Hepatic stellate cell (primary cell): ENCODE results near the gene STAG3.
"Not testable (repeated sequence)": the region's sequence is repeated elsewhere in the genome, so short reads cannot be mapped to it uniquely, and the experiment has no call there.

Experiments used
- DNase-seq: peaks from one replicate; pipeline ENCODE4 v3.0.0; 2011; ENCODE audit warnings: low spot score

The STAG3 gene

DNA sequence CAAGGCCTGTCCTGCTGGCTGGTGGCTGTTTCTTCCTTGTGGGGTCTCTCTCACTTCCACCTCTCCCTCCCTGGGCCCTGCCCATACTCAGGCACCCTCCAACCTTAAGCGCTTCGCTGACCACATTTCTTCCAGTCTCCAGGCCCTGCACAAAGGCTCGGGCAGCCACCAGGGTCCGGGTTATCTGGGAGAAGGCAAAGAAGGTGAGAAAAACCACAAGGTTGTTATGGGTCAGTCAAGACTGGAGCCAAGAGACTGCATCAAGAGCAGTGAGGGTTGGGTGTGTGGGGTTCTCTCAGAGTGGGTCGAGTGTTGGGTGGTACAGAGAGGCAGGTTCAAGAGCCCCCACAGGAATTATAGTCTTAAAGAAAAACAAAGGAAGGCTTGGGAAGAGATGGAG, 3.1 kb upstream of the STAG3 start:
- no peak for DNase-seq

DNA sequence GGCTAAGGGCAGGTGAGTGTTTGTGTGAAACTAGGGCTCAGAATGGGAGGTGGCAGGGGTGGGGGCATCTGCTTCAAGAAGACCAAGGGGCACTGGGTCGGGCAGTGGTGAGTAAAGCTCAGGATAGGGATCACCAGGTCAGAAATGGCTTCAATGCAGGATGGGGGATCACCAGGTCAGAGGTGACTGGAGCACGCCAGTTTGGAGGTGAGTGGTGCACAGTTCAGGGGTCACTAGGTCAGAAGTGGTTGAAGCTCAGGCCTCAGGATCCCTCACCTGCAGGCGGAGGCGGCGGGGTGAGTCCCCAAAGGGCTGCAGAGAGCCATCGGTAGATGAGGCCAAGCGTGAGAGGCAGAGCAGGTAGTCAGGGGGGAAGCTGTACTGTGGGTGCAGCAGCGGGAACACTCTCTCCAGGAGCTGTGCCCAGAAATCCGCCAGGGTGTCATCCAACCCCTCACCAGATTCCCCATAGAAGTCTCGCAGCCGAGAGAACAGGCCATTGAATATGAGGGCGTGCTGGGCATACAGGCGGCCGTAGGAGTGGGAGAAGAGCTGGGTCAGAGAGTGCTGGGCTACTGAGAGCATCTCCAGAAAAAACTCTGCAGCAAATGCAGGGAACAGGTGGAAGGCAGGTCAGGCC, 2.3 kb upstream of the STAG3 start:
- no peak for DNase-seq

DNA sequence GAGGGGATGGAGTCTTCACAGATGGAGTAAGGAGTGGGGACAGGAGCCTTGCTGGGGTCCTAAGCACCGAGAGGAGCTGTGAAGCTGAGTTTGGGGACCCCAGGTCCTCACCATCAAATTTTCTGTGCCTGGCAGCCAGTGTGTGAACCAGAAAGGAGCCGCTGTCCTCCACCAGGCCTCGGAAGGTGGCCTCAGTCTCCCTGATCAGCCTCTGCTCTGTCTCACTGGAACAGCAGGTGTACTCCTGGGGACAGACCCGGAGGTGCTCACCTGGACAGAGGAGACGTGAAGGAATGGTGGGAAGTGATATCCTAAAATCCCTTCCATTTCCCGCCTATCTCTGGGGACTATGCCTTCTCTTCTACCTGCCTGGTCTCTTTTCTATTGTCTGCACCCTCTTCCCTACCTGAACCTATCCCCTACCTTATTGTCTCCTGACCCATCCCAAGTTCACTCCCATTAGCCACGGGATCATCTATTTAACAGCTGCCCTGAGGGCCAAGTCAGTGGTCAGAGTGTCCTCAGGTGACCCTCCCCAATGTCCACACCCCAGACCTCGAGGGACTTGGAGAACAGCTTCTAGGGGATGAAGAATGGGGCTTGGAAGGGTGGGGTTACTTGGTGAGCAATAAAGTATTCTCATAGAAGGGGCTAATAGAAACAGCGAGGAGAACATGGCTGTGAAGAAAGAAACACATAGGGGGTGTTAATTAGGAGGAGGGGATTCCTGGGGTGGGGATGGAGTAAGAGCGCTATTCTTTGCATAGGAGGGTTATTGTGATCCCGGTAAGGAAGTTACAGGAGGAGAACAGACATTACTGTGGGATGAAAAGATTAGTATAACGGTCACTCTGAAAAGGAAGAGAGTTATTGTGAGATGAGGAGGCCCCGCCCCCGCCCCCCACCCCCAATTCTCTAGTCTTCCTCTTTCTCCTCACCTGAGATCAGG, 1.3 kb upstream of the STAG3 start:
- DNase-seq: no peak

DNA sequence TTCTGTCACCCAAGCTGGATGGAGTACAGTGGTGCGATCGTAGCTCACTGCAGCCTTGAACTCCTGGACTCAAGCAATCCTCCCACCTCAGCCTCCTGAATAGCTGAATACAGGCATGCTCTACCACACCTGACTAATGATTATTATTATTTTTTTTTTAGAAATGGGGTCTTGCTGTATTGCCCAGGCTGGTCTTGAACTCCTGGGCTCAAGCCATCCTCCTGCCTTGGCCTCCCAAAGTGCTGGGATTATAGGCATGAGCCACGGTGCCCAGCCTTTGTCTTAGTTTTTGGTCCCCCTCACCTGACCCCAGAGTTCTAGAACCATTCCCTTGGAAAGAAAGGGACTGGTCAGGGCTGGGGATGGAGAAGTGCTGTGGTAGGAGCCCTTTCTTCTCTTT, 2.4 kb downstream of the STAG3 start:
- DNase-seq: not testable (repeated sequence)

DNA sequence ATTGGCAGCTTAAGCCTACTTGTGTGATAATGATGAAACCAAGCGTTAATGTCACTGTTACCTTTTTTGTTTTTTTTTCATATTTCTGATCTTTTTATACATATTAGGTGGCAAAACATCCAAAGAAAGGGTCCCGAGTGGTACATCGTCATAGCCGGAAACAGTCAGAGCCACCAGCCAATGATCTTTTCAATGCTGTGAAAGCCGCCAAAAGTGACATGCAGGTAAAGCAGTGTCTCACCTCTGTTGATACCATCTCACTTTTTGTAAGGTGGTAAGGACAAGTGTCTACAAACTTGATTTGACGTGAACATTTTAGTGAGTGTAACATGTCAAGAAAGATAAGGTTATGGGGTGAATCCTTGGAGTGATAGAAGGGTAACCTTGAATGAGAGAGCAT, 4.9 kb downstream of the STAG3 start:
- not testable (repeated sequence) for DNase-seq

GRCh38 chr7:100183090-100183489, 5.4 kb downstream of the STAG3 start:
- DNase-seq: not testable (repeated sequence)

- no peak for DNase-seq
These were observed 8.0 kb downstream of the STAG3 start for GRCh38 chr7:100185726-100186125.

GRCh38 chr7:100189061-100189460, 11.3 kb downstream of the STAG3 start:
- DNase-seq: no peak

GRCh38 chr7:100190048-100190711, 12.5 kb downstream of the STAG3 start:
- no peak for DNase-seq

DNA sequence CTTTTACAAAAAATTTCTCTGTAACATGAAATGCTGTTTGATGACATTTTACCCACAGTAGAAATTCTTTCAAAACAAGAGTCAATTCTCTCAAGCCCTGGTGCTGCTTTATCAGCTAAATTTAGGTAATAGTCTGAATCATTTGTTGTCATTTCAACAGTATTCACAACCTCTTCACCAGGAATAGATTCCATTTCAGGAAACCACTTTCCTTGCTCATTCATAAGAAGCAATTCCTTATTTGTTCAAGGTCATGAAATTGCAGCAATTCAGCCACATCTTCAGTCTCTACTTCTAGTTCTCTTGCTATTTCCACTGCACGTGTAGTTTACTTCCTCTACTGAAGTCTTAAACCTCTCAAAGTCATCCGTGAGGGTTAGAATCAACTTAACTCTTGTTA, 14.1 kb downstream of the STAG3 start:
- DNase-seq: no peak

DNA sequence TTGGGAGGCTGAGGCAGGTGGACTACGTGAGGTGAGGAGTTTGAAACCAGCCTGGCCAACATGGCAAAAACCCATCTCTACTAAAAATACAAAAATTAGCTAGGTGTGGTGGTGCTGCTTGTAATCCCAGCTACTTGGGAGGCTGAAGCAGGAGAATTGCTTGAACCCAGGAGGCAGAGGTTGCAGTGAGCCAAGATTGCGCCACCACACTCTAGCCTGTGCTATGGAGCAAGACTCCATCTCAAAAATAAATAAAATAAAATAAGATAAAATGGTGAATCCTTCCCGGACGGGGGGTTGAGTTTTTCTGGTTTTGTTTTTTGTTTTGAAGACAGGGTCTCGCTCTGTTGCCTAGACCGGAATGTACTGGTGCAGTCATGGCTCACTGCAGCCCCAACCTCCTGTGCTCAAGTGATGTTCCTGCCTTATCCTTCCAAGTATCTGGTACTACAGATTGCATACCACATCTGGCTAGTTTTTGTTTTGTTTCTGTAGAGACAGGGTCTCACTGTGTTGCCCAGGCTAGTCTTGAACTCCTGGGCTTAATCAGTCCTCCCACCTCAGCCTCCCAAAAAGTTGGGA, 14.7 kb downstream of the STAG3 start:
- DNase-seq: not testable (repeated sequence)

DNA sequence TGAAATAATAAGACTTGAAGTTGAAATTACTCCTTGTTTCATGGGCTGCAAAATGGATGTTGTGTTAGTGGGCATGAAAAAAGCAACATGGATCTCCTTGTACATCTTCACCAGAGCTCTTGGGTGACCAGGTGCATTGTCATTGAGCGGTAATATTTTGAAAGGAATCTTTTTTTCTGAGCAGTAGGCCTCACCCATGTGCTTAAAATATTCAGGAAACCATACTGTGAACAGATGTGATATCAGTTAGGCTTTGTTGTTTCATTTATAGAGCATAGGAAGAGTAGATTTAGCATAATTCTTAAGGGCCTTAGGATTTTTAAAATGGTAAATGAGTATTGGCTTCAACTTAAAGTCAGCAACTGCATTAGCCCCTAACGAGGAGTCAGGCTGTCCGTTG, 15.3 kb downstream of the STAG3 start:
- no peak for DNase-seq

DNA sequence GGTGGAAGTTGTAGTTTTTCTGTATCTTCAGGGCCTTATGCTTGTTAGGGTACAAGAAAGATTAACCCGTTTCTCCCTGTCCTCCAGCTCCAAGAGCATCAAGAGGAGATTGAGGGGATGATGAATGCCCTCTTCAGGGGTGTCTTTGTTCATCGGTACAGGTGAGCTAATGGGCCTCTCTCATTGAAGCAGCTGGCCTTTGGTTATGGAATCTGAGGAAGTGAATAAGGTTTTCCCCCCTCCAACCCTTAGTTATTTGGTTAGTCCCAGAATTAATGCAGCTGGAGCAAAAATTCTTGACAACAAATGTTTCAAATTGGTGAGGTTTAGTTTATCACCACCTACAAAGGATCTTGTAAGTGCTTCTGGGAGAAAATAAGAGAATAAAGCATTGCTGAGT, 17.5 kb downstream of the STAG3 start:
- no peak for DNase-seq

GRCh38 chr7:100195901-100196322, 18.2 kb downstream of the STAG3 start:
- not testable (repeated sequence) for DNase-seq

DNA sequence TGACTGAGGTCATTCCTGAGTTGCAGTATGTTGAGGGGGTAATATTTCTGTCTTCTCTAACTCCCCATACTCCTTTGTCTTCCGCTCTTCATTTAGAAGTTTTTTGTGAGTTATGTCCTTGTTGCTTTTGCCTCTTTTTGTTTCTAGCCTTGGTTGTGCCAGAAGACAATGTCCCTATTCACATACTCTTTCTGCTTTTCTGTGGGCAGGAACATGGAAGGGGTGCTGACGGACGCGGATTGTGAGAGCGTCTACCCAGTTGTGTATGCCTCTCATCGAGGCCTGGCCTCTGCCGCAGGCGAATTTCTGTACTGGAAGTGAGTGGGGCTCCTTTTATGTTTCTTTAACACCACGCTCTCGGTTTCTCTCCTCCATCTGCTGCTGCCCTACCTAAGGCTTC, 20.5 kb downstream of the STAG3 start:
- no peak for DNase-seq

DNA sequence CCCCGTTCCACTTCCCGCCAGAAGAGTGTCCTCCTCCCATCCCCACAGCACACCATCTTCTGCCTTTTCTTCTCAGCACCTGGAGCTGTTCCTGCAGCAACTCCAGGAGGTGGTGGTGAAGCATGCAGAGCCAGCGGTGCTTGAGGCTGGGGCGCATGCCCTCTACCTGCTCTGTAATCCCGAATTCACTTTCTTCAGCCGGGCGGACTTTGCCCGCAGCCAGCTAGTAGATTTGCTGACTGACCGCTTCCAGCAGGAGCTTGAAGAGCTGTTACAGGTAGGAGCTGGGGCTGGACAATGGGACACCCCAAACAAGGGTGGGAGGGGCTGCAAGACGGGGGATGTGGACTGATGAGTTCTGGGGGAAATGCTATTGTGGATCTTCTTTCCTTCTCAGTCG, 23.0 kb downstream of the STAG3 start:
- no peak for DNase-seq

GRCh38 chr7:100204454-100204853, 26.7 kb downstream of the STAG3 start:
- no peak for DNase-seq

DNA sequence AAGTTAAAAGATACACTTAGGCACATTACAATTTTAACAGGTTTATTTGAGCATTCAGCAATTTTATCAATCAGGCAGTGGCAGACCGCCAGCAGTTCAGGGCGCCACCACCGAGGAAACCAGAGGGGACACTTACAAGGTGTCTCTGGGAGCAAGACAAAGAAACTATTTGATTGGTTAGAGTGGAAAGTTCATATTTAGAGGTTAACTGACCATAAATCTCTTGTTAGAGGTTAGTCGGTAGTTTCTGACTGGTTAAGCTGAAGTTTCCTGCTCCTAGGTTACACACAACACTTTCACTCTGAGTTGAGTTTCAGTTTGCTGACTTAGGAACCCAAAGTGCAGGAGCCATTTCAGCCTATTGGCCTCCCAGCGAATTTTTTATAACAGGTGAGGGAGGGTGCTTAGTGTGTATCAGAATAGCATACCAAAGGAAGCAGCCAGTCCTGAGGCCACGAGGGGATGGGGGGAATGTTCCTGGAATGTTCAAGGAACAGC, 31.2 kb downstream of the STAG3 start:
- DNase-seq: no peak

DNA sequence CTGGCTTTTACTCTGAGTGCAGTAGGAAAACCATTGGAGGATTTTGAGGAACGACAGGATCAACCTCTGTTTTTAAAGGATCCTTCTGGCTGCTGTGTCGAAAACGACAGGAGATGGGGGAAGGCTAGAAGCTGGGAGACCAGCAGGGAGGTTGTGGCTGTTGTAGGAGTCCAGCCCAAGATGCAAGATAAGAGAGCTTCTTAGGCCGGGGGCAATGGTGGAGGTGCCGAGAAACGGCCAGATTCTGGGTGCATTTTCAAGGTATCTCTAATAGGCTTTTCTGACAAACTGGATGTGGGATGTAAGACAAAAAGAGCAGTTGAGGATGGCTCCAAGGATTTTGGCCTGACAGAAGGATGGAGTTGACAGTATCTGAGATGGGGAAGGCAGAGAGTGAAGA, 31.8 kb downstream of the STAG3 start:
- DNase-seq: no peak

DNA sequence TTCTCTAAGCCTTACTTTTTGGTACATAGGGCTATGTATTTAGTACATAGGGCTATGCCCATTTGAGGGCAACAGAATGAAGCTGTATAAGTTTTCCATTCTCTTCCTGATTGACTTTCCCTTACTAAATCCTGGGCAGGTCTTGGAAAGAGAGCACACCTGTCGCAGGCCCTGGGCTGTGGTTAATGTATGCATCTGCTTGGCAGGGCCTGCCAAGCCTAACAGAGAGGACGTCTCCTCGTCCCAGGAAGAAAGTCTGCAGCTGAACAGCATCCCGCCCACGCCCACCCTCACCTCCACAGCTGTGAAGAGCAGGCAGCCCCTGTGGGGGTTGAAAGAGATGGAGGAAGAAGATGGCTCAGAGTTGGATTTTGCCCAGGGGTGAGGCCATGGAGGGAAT, 33.1 kb downstream of the STAG3 start:
- DNase-seq: no peak

DNA sequence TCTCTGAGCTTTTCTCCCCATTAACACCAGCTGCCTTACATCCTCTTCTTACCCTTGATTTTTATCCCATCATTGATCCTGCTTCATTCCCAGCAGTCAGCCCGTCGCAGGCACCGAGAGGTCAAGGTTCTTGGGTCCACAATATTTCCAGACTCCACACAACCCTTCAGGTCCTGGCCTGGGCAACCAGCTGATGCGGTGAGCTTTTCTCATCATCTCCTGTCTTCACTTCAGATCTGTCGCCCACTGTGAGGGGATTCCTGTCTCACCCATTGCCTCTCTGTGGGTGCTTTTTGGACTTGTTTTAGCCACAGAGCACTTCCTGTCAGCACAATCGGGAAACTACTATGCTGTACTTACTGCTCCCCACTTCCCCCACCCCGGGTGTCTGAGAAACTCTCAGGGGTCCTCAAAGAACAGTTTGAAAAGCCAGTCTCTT, 33.6 kb downstream of the STAG3 start:
- DNase-seq: no peak

GRCh38 chr7:100212631-100213286, 35.0 kb downstream of the STAG3 start:
- no peak for DNase-seq
